K562 (cell line): ENCODE data around the gene TMEM167B. TPM values are rescaled to one million over a fixed set of nuclear protein-coding genes. Genes with fewer than 3 reads are reported as not detected.

Source experiments
- ARID3B ChIP-seq: fragments of 250-450 bp; sonication (Bioruptor Pico); IDR thresholded peaks from 2 replicates; pipeline ENCODE4 v1.4.0; 2020; ENCODE audit warnings: borderline replicate concordance
- CBFA2T2 ChIP-seq: fragments of 450-650 bp; conservative IDR thresholded peaks from 2 replicates; pipeline ENCODE4 v1.6.1; 2017; ENCODE audit warnings: mild to moderate bottlenecking
- CEBPB ChIP-seq: fragments of 450-650 bp; IDR thresholded peaks from 2 replicates; pipeline ENCODE4 v1.6.1; 2016; ENCODE audit warnings: missing genetic modification characterization, missing compliant biosample characterization
- E2F8 ChIP-seq: fragments of 450-650 bp; IDR thresholded peaks from 2 replicates; pipeline ENCODE4 v1.7.1; 2018; ENCODE audit warnings: mild to moderate bottlenecking, low read depth; ENCODE audit not compliant: partially characterized antibody
- FOSL1 ChIP-seq: fragments of 200-800 bp; sonication (Bioruptor generic); conservative IDR thresholded peaks from 2 replicates; pipeline ENCODE4 v1.6.1; 2016; ENCODE audit warnings: missing genetic modification characterization, missing compliant biosample characterization
- HDAC1 ChIP-seq, 2 experiments: fragments of 450-650 bp; IDR thresholded peaks; 2 replicates each; pipeline ENCODE4 v1.6.1; 2016 to 2017; ENCODE audit warnings: inconsistent platforms in 1 of 2, mild to moderate bottlenecking in 1 of 2, moderate library complexity in 1 of 2
- LEF1 ChIP-seq: fragments of 450-650 bp; IDR thresholded peaks from 2 replicates; pipeline ENCODE4 v1.6.1; 2016; ENCODE audit warnings: mild to moderate bottlenecking
- MITF ChIP-seq: IDR thresholded peaks from 2 replicates; pipeline ENCODE4 v1.6.1; 2014; ENCODE audit warnings: antibody characterized with exemption
- NFATC3 ChIP-seq: fragments of 450-650 bp; IDR thresholded peaks from 2 replicates; pipeline ENCODE4 v1.6.1; 2017; ENCODE audit warnings: mild to moderate bottlenecking
- NFYB ChIP-seq: IDR thresholded peaks from 2 replicates; pipeline ENCODE4 v1.6.1; 2011; ENCODE audit warnings: mild to moderate bottlenecking, moderate library complexity; ENCODE audit not compliant: insufficient read length; ENCODE audit errors: extremely low read depth
- PCBP1 ChIP-seq: fragments of 200-400 bp; formaldehyde crosslinking; IDR thresholded peaks from 2 replicates; pipeline ENCODE4 v1.6.1; 2018; ENCODE audit warnings: mild to moderate bottlenecking, low read depth, low read length; ENCODE audit not compliant: poor library complexity, severe bottlenecking
- POLR2B ChIP-seq: fragments of 450-650 bp; IDR thresholded peaks from 2 replicates; pipeline ENCODE4 v1.6.1; 2018; ENCODE audit warnings: low read depth; ENCODE audit not compliant: partially characterized antibody
- RBM39 ChIP-seq: fragments of 200-400 bp; formaldehyde crosslinking; optimal IDR thresholded peaks from 2 replicates; pipeline ENCODE3; 2018; ENCODE audit warnings: low read depth, low read length
- RFX7 ChIP-seq: fragments of 250-450 bp; sonication (Bioruptor Pico); IDR thresholded peaks from 2 replicates; pipeline ENCODE4 v1.5.1; 2021; ENCODE audit warnings: mild to moderate bottlenecking
- TAF15 ChIP-seq: fragments of 200-400 bp; formaldehyde crosslinking; IDR thresholded peaks from 2 replicates; pipeline ENCODE4 v1.6.1; 2017; ENCODE audit warnings: mild to moderate bottlenecking, low read depth, low read length, moderate library complexity
- TRIM28 ChIP-seq: fragments of 450-650 bp; IDR thresholded peaks from 2 replicates; pipeline ENCODE4 v1.6.1; 2017
- ZBTB1 ChIP-seq: sonication (generic); formaldehyde crosslinking; IDR thresholded peaks from 2 replicates; pipeline ENCODE4 v1.8.1; 2023; ENCODE audit warnings: missing genetic modification reagents, low read depth, mild to moderate bottlenecking, borderline replicate concordance
- ZBTB9 ChIP-seq: fragments of 450-650 bp; formaldehyde crosslinking; IDR thresholded peaks from 2 replicates; pipeline ENCODE4 v1.4.0; 2020; ENCODE audit warnings: mild to moderate bottlenecking, moderate library complexity
- ZFPM2 ChIP-seq: fragments of 250-450 bp; sonication (Bioruptor Pico); IDR thresholded peaks from 2 replicates; pipeline ENCODE4 v1.5.1; 2022; ENCODE audit warnings: mild to moderate bottlenecking
- ZNF282 ChIP-seq: sonication (generic); formaldehyde crosslinking; IDR thresholded peaks from 2 replicates; pipeline ENCODE4 v1.8.1; 2023; ENCODE audit warnings: missing genetic modification reagents
- ZNF316 ChIP-seq: fragments of 450-650 bp; IDR thresholded peaks from 2 replicates; pipeline ENCODE4 v1.6.1; 2016
- ZNF668 ChIP-seq: fragments of 250-450 bp; sonication (Bioruptor Pico); IDR thresholded peaks from 2 replicates; pipeline ENCODE4 v1.8.0; 2022; ENCODE audit warnings: mild to moderate bottlenecking, inconsistent platforms
- polyA plus RNA-seq, 8 experiments: library from polyadenylated mRNA; depleted of rRNA in 4 of 8; stranded (reverse) in 5 of 8; unstranded in 3 of 8; fragments of >200 nt; fragmentation: Nextera tagmentation in 2 of 8; fragmentation: Illumina TruSeq in 1 of 8; extraction: Ambion mirVana in 2 of 8; extraction: Trizol in 1 of 8; gene quantifications; 2 replicates each; pipeline versions ENCODE4 v1.2.1 to v1.2.3, GENCODE V29; 2011 to 2014; ENCODE audit warnings: inconsistent platforms in 1 of 8, missing spikeins in 1 of 8
- total RNA-seq, 7 experiments: library from RNA; depleted of rRNA in 6 of 7; stranded (reverse); fragments of >200 nt in 6 of 7; fragmentation: Illumina TruSeq in 2 of 7; extraction: Trizol in 2 of 7; gene quantifications; 2 replicates each; pipeline versions ENCODE4 v1.2.1 to v1.2.3, GENCODE V29; 2011 to 2021; ENCODE audit warnings: low replicate concordance in 1 of 7

Gene TMEM167B
- total and polyA plus RNA-seq, 9 of the 15 experiments (the other 6 are each of a cell fraction or from before 2014, with no cell fraction given) = 17.2 to 36.4 (median 32.2) TPM

- TF ChIP-seq ZBTB9 (CRISPR knock-in tag) (peak; percentile 59; the same call in 1 of the 2 replicates), HDAC1 (IDR thresholded peaks at IDR 0.05) (peak; percentile 91 to 100), RFX7 (CRISPR knock-in tag) (no peak), ZFPM2 (CRISPR knock-in tag) (no peak), MITF (no peak), TAF15 (no peak), CBFA2T2 (no peak), NFATC3 (peak; percentile 75; the same call in 1 of the 2 replicates), CEBPB (tag) (no peak), ZNF316 (0 out of 2 replicates have a peak, but pooled peaks have one; percentile 1), RBM39 (no peak), LEF1 (no peak), ZNF668 (CRISPR knock-in tag) (no peak), E2F8 (peak; percentile 87), NFYB (no peak), POLR2B (peak; percentile 93), PCBP1 (no peak), TRIM28 (no peak), ZNF282 (no peak), ZBTB1 (CRISPR knock-in tag) (no peak), ARID3B (0 out of 2 replicates have a peak, but pooled peaks have one; percentile 12), FOSL1 (tag) (0 out of 2 replicates have a peak, but pooled peaks have one; percentile 25)
Observed at GRCh38 chr1:109075531-109076490, 14.8 kb upstream of the TMEM167B start, which contains the start of gene TAF13 (continued).
